Glutamatergic neuron (in vitro differentiated cells): Measurements from ENCODE around the gene TUSC2. TPM values are rescaled to one million over a fixed set of nuclear protein-coding genes. Genes with fewer than 3 reads are reported as not detected.

Source experiments
- DNase-seq: peaks from one replicate; pipeline ENCODE4 v3.0.0; 2022
- H3K27ac Mint-ChIP-seq: one replicate; pipeline ENCODE4 v1.8.0; 2020; ENCODE audit warnings: mild to moderate bottlenecking, mixed read lengths, inconsistent platforms; ENCODE audit not compliant: unreplicated experiment
- H3K27me3 Mint-ChIP-seq: one replicate; pipeline ENCODE4 v1.8.0; 2020; ENCODE audit warnings: mild to moderate bottlenecking, moderate library complexity, mixed read lengths, inconsistent platforms; ENCODE audit not compliant: unreplicated experiment
- H3K36me3 Mint-ChIP-seq: one replicate; pipeline ENCODE4 v1.8.0; 2020; ENCODE audit warnings: mild to moderate bottlenecking, mixed read lengths, inconsistent platforms; ENCODE audit not compliant: unreplicated experiment
- H3K4me1 Mint-ChIP-seq: one replicate; pipeline ENCODE4 v1.8.0; 2020; ENCODE audit warnings: mild to moderate bottlenecking, low read depth, mixed read lengths, inconsistent platforms; ENCODE audit not compliant: unreplicated experiment
- H3K4me3 Mint-ChIP-seq: one replicate; pipeline ENCODE4 v1.8.0; 2020; ENCODE audit warnings: mild to moderate bottlenecking, mixed read lengths, inconsistent platforms; ENCODE audit not compliant: unreplicated experiment
- H3K9me3 Mint-ChIP-seq: one replicate; pipeline ENCODE4 v1.8.0; 2020; ENCODE audit warnings: mild to moderate bottlenecking, moderate library complexity, mixed read lengths, inconsistent platforms; ENCODE audit not compliant: unreplicated experiment
- long read RNA-seq: library from polyadenylated mRNA; unstranded; transcript quantifications from one replicate; pipeline ENCODE4 v2.0.0, GENCODE V29; 2020; ENCODE audit not compliant: unreplicated experiment
- total RNA-seq: library from RNA; stranded (reverse); fragmentation: NEBNext Ultra II Directional; extraction: Animal tissue kit (Norgen Biotek cat#: 25700); gene quantifications from one replicate; pipeline ENCODE4 v1.2.1, GENCODE V29; 2021; ENCODE audit not compliant: unreplicated experiment
- TF ChIP-seq, protein P1 (sequence below): fragments of 200-600 bp; sonication (generic); IDR thresholded peaks from one replicate; pipeline ENCODE4 v1.5.0; 2021; ENCODE audit not compliant: partially characterized antibody, unreplicated experiment

Gene TUSC2, protein sequence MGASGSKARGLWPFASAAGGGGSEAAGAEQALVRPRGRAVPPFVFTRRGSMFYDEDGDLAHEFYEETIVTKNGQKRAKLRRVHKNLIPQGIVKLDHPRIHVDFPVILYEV
- total RNA-seq: 30.8 TPM
- long read RNA-seq, transcript TUSC2-201 (3 exons, 1,691 nt): major isoform, 26 of 27 reads
- long read RNA-seq, partial matches to known transcripts: 0 of 27 reads
- long read RNA-seq, other reads (novel, unspliced or antisense): 0 of 27 reads

DNA sequence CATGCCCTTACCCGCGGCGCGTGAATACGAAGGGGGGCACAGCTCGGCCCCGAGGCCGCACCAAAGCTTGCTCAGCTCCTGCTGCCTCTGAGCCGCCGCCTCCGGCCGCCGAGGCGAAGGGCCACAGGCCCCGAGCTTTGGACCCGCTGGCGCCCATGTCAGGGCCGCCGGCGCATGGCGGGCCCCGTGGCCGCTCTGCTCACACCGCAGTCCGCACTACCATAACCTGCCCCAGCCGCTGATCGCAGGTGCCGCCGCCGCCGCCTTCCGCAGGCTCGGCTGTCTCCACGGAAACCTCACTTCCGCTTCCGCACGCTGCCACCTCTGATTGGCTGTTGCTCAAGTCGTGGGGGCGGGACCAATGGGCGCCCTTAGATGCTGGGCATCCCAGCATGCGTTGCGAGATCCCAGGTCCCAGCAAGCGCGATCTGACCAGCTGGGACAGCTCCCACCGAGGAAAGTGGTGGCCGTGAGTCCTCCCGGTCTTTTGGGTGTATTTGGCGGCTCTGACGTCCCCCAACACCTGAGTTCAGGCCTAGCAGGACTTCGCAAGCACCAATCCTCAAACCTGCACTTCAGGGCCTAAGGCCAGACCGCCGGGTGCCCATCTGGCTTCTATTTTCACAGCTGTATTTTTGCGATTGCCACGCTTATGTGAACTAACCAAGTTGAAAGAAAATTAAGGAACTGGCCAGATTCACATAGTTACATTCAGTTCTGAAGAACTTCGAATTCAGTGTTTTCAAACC lies at the start of gene TUSC2:
Gene TUSC2 (minus strand): TSS at position 281 of the 749 bp plus-strand sequence. CDS start 124 bp downstream, at position 157.
- TF ChIP-seq, protein P1, sequence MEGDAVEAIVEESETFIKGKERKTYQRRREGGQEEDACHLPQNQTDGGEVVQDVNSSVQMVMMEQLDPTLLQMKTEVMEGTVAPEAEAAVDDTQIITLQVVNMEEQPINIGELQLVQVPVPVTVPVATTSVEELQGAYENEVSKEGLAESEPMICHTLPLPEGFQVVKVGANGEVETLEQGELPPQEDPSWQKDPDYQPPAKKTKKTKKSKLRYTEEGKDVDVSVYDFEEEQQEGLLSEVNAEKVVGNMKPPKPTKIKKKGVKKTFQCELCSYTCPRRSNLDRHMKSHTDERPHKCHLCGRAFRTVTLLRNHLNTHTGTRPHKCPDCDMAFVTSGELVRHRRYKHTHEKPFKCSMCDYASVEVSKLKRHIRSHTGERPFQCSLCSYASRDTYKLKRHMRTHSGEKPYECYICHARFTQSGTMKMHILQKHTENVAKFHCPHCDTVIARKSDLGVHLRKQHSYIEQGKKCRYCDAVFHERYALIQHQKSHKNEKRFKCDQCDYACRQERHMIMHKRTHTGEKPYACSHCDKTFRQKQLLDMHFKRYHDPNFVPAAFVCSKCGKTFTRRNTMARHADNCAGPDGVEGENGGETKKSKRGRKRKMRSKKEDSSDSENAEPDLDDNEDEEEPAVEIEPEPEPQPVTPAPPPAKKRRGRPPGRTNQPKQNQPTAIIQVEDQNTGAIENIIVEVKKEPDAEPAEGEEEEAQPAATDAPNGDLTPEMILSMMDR: no peak
- H3K4me1 Mint-ChIP-seq: peaks cover 6% of the 10 kb centered on the region
- peak within 1 kb of the TSS; percentile 88 for H3K4me3 Mint-ChIP-seq
- H3K9me3 Mint-ChIP-seq: peaks cover 4% of the 10 kb centered on the region
- peak; percentile 97 for DNase-seq
- H3K27ac Mint-ChIP-seq: peak within 1 kb of the TSS; percentile 82
- peaks cover 1% of the 10 kb centered on the region for H3K27me3 Mint-ChIP-seq
- H3K36me3 Mint-ChIP-seq: no peaks in the 10 kb centered on the region

- no peak overlapping the region for H3K27ac Mint-ChIP-seq
- no peak overlapping the region for H3K4me3 Mint-ChIP-seq
- DNase-seq: no peak
- H3K36me3 Mint-ChIP-seq: no peaks in the 10 kb centered on the region
- TF ChIP-seq, protein P1: no peak
- H3K4me1 Mint-ChIP-seq: peaks cover 9% of the 10 kb centered on the region
- peaks cover 6% of the 10 kb centered on the region for H3K9me3 Mint-ChIP-seq
- peaks cover 8% of the 10 kb centered on the region for H3K27me3 Mint-ChIP-seq
Observed at GRCh38 chr3:50375258-50375931, 47.4 kb upstream of the TUSC2 start.

DNA sequence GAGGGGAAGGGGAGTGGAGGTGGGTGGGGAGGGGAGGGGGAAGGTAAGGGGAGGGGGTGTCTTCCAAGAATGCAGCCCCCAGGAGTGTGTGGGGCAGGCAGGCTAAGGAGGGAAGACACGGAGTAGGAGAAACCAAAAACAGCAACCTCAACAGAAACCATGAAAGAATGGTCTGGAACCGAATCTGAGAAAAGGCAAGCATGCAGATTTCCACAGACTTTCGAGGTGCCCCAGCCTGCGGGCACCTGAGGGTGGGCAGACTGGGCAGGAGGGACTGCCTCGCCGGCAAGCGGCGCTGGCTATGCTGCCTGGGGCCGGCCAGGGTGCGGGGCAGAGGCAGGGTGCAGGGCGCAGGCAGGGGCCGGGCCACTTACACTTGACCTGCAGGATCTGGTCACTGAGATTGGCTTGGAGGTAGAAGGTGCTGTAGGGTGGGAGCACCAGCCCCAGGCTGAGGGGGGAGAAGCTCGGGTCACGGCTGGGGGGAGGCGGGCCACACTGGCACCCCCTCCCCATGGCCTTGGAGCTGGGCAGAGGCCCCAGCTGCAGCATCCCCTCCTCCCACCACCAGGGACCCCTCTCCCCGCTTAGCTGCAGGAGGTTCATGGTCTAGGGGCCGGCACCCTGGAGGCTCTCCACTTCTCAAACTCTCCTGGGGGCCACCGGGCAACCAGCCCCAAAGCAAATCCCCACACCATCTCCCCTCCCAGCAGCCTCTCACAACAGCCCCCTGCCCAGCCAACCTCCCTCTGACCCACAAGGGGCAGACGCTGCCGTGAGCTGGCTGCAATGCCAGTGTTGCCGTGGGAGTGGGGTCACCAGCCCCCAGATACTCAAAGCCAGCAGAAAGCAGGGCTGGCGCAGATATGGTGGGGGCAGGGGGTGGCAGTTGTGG lies 46.6 kb upstream of the TUSC2 start:
- TF ChIP-seq, protein P1: peak; percentile 15
- DNase-seq: no peak
- no peak overlapping the region for H3K27ac Mint-ChIP-seq

GRCh38 chr3:50373146-50374051 lies 45.4 kb upstream of the TUSC2 start:
- TF ChIP-seq, protein P1: no peak
- no peak overlapping the region for H3K27ac Mint-ChIP-seq
- no peak for DNase-seq
- H3K27me3 Mint-ChIP-seq: peaks cover 4% of the 10 kb centered on the region
- peaks cover 8% of the 10 kb centered on the region for H3K9me3 Mint-ChIP-seq
- H3K36me3 Mint-ChIP-seq: no peaks in the 10 kb centered on the region
- peaks cover 12% of the 10 kb centered on the region for H3K4me1 Mint-ChIP-seq
- H3K4me3 Mint-ChIP-seq: no peak overlapping the region

More for the DNA sequence above, 46.6 kb upstream of the TUSC2 start:
- no peak overlapping the region for H3K4me3 Mint-ChIP-seq
- peaks cover 5% of the 10 kb centered on the region for H3K9me3 Mint-ChIP-seq
- H3K27me3 Mint-ChIP-seq: peaks cover 4% of the 10 kb centered on the region
- H3K4me1 Mint-ChIP-seq: peaks cover 7% of the 10 kb centered on the region
- no peaks in the 10 kb centered on the region for H3K36me3 Mint-ChIP-seq
